ENCODE data around the gene MIB2. TPM values are rescaled to one million over a fixed set of nuclear protein-coding genes. Genes with fewer than 3 reads are reported as not detected.

Gene MIB2
- total RNA-seq, 1 donor from 2014 or later, result 55.5 TPM

DNA sequence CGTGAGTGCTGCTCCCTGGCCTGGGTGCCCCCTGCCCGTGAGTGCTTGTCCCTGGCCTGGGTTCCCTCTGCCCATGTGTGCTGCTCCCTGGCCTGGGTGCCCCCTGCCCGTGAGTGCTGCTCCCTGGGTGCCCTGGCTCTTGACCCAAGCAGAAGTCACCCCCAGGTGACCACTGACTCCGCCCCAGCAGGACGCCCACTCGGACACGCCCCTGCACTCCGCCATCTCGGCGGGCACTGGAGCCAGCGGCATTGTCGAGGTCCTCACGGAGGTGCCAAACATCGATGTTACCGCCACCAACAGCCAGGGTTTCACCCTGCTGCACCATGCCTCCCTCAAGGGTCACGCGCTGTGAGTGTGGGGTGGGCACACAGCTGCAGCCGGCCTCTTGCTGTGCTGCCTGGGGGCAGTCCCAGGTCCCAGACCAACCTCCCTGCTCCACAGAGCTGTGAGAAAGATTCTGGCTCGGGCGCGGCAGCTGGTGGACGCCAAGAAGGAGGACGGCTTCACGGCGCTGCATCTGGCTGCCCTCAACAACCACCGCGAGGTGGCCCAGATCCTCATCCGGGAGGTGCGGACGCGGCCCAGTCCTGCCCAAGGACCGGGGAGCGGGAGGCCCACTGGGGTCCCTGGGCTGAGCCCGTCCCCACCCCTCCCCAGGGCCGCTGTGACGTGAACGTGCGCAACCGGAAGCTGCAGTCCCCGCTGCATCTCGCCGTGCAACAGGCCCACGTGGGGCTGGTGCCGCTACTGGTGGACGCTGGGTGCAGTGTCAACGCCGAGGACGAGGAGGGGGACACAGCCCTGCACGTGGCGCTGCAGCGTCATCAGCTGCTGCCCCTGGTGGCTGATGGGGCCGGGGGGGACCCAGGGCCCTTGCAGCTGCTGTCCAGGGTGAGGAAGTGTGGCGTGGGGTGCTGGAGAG, 12.8 kb downstream of the MIB2 start:
- H3K4me3 ChIP-seq (ENCODE audit: low read depth, low read length), result no peak overlapping the region
- H3K36me3 ChIP-seq (ENCODE audit: control insufficient read depth, insufficient read depth, low read length), result no peaks in the 10 kb centered on the region
- H3K27me3 ChIP-seq (ENCODE audit: control insufficient read depth, insufficient read depth, low read length), result peaks cover 28% of the 10 kb centered on the region
- no peak for DNase-seq (ENCODE audit: low read depth)
- TF ChIP-seq, protein P1, sequence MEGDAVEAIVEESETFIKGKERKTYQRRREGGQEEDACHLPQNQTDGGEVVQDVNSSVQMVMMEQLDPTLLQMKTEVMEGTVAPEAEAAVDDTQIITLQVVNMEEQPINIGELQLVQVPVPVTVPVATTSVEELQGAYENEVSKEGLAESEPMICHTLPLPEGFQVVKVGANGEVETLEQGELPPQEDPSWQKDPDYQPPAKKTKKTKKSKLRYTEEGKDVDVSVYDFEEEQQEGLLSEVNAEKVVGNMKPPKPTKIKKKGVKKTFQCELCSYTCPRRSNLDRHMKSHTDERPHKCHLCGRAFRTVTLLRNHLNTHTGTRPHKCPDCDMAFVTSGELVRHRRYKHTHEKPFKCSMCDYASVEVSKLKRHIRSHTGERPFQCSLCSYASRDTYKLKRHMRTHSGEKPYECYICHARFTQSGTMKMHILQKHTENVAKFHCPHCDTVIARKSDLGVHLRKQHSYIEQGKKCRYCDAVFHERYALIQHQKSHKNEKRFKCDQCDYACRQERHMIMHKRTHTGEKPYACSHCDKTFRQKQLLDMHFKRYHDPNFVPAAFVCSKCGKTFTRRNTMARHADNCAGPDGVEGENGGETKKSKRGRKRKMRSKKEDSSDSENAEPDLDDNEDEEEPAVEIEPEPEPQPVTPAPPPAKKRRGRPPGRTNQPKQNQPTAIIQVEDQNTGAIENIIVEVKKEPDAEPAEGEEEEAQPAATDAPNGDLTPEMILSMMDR (IDR thresholded peaks at IDR 0.05; ENCODE audit: insufficient read depth, low read length, poor library complexity, severe bottlenecking), result no peak

DNA sequence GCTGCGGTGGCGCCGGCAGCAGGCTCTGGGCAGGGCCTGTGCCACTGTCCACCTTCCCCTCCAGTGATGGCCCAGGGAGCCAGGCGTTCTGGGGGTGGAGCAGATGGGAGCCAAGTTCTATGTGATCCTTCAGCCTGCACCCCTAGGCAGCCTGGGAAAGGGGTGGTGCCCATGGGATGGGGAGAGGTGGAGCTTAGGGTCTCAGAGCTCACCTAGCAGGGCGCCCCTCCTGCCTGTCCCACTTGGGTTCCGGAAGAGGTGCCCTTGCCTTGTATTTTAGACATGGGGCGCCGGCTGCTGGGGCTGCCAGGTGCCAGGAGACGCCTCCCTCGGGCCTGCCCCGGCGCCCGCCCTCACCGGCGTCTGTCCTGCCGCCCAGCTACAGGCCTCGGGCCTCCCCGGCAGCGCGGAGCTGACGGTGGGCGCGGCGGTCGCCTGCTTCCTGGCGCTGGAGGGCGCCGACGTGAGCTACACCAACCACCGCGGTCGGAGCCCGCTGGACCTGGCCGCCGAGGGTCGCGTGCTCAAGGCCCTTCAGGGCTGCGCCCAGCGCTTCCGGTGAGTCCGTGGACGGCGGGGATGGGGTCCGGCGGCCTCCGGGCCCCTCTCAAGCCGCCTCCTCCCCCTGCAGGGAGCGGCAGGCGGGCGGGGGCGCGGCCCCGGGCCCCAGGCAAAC, 13.6 kb downstream of the MIB2 start:
- no peak for DNase-seq (ENCODE audit: low read depth)
- H3K36me3 ChIP-seq (ENCODE audit: control insufficient read depth, insufficient read depth, low read length), result no peaks in the 10 kb centered on the region
- TF ChIP-seq, protein P1 (IDR thresholded peaks at IDR 0.05; ENCODE audit: insufficient read depth, low read length, poor library complexity, severe bottlenecking), result no peak
- H3K27me3 ChIP-seq (ENCODE audit: control insufficient read depth, insufficient read depth, low read length), result peaks cover 28% of the 10 kb centered on the region
- no peak overlapping the region for H3K4me3 ChIP-seq (ENCODE audit: low read depth, low read length)

DNA sequence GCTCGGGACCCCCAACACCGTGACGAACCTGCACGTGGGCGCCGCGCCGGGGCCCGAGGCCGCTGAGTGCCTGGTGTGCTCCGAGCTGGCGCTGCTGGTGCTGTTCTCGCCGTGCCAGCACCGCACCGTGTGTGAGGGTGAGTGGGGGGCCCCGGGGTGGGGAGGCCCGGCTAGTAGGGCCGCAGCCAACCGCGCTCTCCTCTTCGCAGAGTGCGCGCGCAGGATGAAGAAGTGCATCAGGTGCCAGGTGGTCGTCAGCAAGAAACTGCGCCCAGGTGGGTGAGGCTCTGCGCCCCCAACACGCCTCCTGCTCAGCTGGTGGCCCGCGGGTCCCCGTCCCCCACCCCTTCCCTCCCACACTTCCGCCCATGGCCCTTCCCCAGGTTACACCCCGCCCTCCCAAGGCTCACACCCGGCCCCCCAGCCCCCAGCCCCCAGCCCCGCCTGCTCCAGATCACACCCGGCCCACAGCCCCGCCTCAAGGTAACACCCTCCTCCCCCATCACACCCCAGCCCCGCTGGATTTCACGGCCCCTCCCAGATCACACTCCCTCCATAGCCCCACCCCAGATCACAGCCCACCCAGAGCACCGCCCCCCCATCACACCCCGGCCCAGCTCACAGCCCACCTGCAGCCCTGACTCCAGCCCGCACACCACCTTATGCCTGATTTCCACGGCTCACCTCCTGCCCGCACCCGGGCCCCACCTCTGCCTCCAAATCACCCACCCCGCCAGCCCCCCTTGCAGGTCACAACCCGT, 14.3 kb downstream of the MIB2 start:
- H3K36me3 ChIP-seq (ENCODE audit: control insufficient read depth, insufficient read depth, low read length), result no peaks in the 10 kb centered on the region
- TF ChIP-seq, protein P1 (IDR thresholded peaks at IDR 0.05; ENCODE audit: insufficient read depth, low read length, poor library complexity, severe bottlenecking), result no peak
- no peak overlapping the region for H3K4me3 ChIP-seq (ENCODE audit: low read depth, low read length)
- peaks cover 28% of the 10 kb centered on the region for H3K27me3 ChIP-seq (ENCODE audit: control insufficient read depth, insufficient read depth, low read length)
- no peak for DNase-seq (ENCODE audit: low read depth)

DNA sequence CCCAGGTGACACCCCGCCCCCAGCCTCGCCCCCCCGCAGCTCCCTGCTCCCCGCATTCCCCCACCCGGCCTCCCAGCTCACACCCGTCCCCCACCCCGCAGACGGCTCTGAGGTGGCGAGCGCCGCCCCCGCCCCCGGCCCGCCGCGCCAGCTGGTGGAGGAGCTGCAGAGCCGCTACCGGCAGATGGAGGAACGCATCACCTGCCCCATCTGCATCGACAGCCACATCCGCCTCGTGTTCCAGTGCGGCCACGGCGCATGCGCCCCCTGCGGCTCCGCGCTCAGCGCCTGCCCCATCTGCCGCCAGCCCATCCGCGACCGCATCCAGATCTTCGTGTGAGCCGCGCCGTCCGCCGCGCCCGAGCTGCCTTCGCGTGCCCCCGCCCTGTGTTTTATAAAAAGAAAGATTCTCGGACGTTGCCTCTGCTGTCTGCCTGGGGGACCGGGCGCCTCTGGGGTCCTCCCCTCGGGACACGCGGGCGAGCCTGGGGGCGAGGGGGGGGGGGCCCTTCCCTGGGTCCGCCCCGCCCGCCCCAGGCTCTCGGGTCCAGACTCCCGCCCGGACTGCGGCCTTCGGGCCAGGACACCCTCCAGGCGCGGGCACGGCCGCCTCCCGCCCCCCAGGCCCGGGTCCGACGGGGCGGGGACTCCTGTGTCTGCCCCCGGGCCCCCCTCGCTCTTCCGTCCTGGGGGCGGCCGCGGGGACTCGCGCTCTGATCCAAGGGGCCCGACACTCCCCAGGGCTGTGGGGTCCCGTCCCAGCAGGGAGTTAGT, 15.1 kb downstream of the MIB2 start:
- TF ChIP-seq, protein P1 (IDR thresholded peaks at IDR 0.05; ENCODE audit: insufficient read depth, low read length, poor library complexity, severe bottlenecking), result no peak
- no peak for DNase-seq (ENCODE audit: low read depth)
- H3K36me3 ChIP-seq (ENCODE audit: control insufficient read depth, insufficient read depth, low read length), result no peaks in the 10 kb centered on the region
- no peak overlapping the region for H3K4me3 ChIP-seq (ENCODE audit: low read depth, low read length)
- H3K27me3 ChIP-seq (ENCODE audit: control insufficient read depth, insufficient read depth, low read length), result peaks cover 28% of the 10 kb centered on the region

DNA sequence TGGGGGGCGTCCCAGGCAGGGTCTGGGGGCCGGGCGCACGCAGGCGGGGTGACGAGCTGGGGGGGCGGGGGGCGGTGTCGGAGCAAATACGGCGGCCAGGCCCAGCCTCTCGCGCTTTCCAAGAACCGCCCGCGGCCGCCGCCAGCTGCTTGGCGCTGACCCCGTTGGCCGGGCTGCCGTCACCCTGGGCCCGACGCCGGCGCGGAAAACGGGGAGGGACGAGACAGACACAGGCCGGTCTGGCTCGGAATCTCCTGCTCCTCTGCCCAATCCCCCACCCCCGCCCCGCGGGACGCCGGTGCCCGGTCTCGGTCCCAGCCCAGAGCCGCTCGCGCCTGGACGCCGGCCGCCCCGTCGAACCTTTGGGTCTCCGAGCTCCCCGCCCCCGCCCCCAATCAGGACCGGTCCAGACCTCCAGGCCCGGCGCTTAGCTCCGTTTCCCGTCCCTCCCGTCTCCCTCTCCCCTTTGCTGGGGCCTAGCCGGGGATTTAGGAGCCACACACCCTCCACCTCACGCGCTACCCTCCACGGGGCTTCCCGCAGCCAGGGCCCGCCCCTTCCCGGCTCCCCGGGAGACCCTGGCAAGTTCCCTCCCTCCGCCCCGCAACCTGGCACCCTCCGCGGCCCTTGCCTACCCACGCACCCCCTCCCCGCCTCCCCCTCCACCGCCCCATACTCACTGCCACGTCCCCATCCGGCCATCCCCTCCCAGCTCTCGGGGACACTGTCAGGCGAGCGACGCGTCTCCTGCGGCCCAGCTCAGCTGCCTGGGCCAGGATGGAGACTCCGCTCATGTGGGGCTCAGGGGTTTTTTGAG, 15.9 kb downstream of the MIB2 start:
- TF ChIP-seq, protein P1 (IDR thresholded peaks at IDR 0.05; ENCODE audit: insufficient read depth, low read length, poor library complexity, severe bottlenecking), result no peak
- Histone ChIP-seq H3K4me3 (ENCODE audit: low read depth, low read length) (no peak overlapping the region), H3K27me3 (ENCODE audit: control insufficient read depth, insufficient read depth, low read length) (peaks cover 28% of the 10 kb centered on the region), H3K36me3 (ENCODE audit: control insufficient read depth, insufficient read depth, low read length) (no peaks in the 10 kb centered on the region)
- no peak for DNase-seq (ENCODE audit: low read depth)

All from kidney epithelial cell (primary cell).